Neural progenitor cell (in vitro differentiated cells): ENCODE measurements around the gene GRAMD1C. TPM values are rescaled to one million over a fixed set of nuclear protein-coding genes. Genes with fewer than 3 reads are reported as not detected.

Source experiments
- DNase-seq: peaks from one replicate; pipeline ENCODE4 v3.0.0-alpha.2; 2016; ENCODE audit warnings: low spot score
- H2AFZ ChIP-seq: fragments of 200-600 bp; sonication (generic); replicated peaks from 2 replicates; pipeline ENCODE4 v1.6.1; 2016; ENCODE audit warnings: antibody characterized with exemption
- H3F3A ChIP-seq: fragments of 200-600 bp; sonication (generic); 2 replicates; pipeline ENCODE4 v1.6.1; 2016; ENCODE audit warnings: antibody characterized with exemption, low read depth
- H3K27ac ChIP-seq: fragments of 200-600 bp; sonication (generic); 2 replicates; pipeline ENCODE4 v1.5.1; 2016; ENCODE audit warnings: mild to moderate bottlenecking
- H3K27me3 ChIP-seq: fragments of 200-600 bp; sonication (generic); 2 replicates; pipeline ENCODE4 v1.6.1; 2016; ENCODE audit warnings: mild to moderate bottlenecking, moderate library complexity
- H3K36me3 ChIP-seq: fragments of 200-600 bp; sonication (generic); 2 replicates; pipeline ENCODE4 v1.5.1; 2016
- H3K4me1 ChIP-seq: fragments of 200-600 bp; sonication (generic); 2 replicates; pipeline ENCODE4 v1.6.1; 2016; ENCODE audit warnings: mixed run types
- H3K4me2 ChIP-seq: fragments of 200-600 bp; sonication (generic); 2 replicates; pipeline ENCODE4 v1.6.1; 2016
- H3K4me3 ChIP-seq: fragments of 200-600 bp; sonication (generic); 2 replicates; pipeline ENCODE4 v1.5.1; 2016
- H3K79me2 ChIP-seq: fragments of 200-600 bp; sonication (generic); 2 replicates; pipeline ENCODE4 v1.6.1; 2016; ENCODE audit warnings: low read depth
- H3K9ac ChIP-seq: fragments of 200-600 bp; sonication (generic); 2 replicates; pipeline ENCODE4 v1.6.1; 2016
- H3K9me3 ChIP-seq: fragments of 200-600 bp; sonication (generic); 2 replicates; pipeline ENCODE4 v1.5.1; 2016; ENCODE audit warnings: low read depth
- H4K20me1 ChIP-seq: fragments of 200-600 bp; sonication (generic); 2 replicates; pipeline ENCODE4 v1.6.1; 2016; ENCODE audit warnings: low read depth
- H3K27ac Mint-ChIP-seq: 3 replicates; pipeline ENCODE4 v1.8.0; 2021; ENCODE audit warnings: mixed read lengths
- H3K27me3 Mint-ChIP-seq: 2 replicates; pipeline ENCODE4 v1.8.0; 2022; ENCODE audit warnings: low read depth, mild to moderate bottlenecking, inconsistent platforms, moderate library complexity, mixed read lengths; ENCODE audit not compliant: insufficient read depth
- H3K36me3 Mint-ChIP-seq: 3 replicates; pipeline ENCODE4 v1.8.0; 2021; ENCODE audit warnings: mixed read lengths
- H3K4me1 Mint-ChIP-seq: 3 replicates; pipeline ENCODE4 v1.8.0; 2021; ENCODE audit warnings: mixed read lengths
- H3K4me3 Mint-ChIP-seq: 3 replicates; pipeline ENCODE4 v1.8.0; 2021; ENCODE audit warnings: mild to moderate bottlenecking, moderate library complexity, mixed read lengths
- H3K9me3 Mint-ChIP-seq: 3 replicates; pipeline ENCODE4 v1.8.0; 2020; ENCODE audit warnings: mixed read lengths
- CTCF ChIP-seq: fragments of 200-600 bp; sonication (generic); IDR thresholded peaks from 2 replicates; pipeline ENCODE4 v1.5.1; 2017; ENCODE audit warnings: antibody characterized with exemption, mild to moderate bottlenecking
- EZH2 ChIP-seq: fragments of 200-600 bp; sonication (generic); IDR thresholded peaks from 2 replicates; pipeline ENCODE4 v1.6.1; 2017; ENCODE audit warnings: antibody characterized with exemption, mild to moderate bottlenecking, moderate library complexity
- EZH2phosphoT487 ChIP-seq: fragments of 200-600 bp; sonication (generic); IDR thresholded peaks from 2 replicates; pipeline ENCODE4 v1.6.1; 2017; ENCODE audit warnings: antibody characterized with exemption
- total RNA-seq: library from RNA; depleted of rRNA; stranded (reverse); fragments of >200 nt; gene quantifications from 2 replicates; pipeline ENCODE4 v1.2.3, GENCODE V29; 2015; ENCODE audit warnings: low replicate concordance

Gene GRAMD1C
- total RNA-seq, 1 donor from 2014 or later: 10.7 TPM

DNA sequence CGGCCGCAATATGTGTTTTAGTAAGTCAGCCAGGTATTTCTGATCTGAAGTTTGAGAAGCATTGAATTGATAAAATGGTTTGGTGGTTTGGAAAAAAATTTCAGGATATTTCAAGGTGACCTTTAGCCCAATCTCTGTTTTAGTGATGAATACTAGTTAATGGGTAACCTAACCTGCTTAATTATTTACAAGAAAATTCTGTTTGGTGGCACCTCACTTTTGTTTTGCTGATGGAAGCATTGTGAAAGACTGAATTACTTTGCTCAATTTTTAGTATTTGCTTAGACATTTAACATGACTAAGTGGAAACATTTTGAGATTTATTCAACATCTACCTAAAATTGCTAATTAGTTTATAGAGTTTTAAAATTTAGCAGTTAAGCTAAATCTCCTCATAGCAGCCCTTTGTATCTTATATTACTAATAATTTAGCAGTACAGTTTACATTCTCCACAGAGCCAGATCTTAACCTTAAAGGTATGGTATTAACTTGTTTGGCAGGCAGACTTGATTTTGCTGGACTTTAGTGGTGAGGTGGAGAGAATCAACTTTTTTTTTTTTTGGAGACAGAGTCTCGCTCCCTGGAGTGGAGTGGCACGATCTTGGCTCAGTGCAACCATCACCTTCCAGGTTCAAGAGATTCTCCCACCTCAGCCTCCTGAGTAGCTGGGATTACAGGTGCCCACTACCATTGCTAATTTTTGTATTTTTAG is 35.4 kb downstream of the GRAMD1C start:
- Histone ChIP-seq H3K9ac (no peak overlapping the region), H3K4me2 (no peak overlapping the region), H3K36me3 (no peaks in the 10 kb centered on the region), H3K4me3 (no peak overlapping the region), H3F3A (no peaks in the 10 kb centered on the region), H3K4me1 (no peaks in the 10 kb centered on the region), H4K20me1 (no peaks in the 10 kb centered on the region), H3K79me2 (no peaks in the 10 kb centered on the region), H3K27ac (no peak overlapping the region), H3K27me3 (no peaks in the 10 kb centered on the region), H3K9me3 (no peaks in the 10 kb centered on the region), H2AFZ (no peak overlapping the region)
- Mint-ChIP-seq H3K27ac (no peak overlapping the region), H3K4me3 (no peak overlapping the region), H3K27me3 (no peaks in the 10 kb centered on the region), H3K4me1 (no peaks in the 10 kb centered on the region), H3K36me3 (no peaks in the 10 kb centered on the region), H3K9me3 (no peaks in the 10 kb centered on the region)
- no peak for DNase-seq
- TF ChIP-seq EZH2: no peak
- TF ChIP-seq CTCF: no peak
- TF ChIP-seq EZH2phosphoT487: no peak

DNA sequence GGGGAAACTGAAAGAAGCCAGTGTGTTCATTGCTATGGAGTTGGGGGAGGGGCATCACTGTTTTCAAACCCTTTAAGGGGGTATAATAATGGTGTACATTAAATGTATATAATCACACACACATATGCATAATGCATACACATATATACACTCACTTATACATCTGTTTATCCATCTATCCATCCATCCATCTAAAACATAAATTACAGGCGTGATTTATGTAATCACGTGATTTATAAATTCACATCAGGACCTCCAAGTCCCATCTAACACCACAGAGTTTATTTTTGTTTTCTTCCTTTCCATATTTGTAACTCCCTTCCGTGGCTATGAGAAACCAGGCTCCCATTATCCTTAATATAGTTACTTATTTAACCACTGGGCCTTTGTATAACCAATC is 39.8 kb downstream of the GRAMD1C start:
- no peak for DNase-seq
- no peaks in the 10 kb centered on the region for H3F3A ChIP-seq
- no peak overlapping the region for H3K27ac ChIP-seq
- no peak overlapping the region for H3K4me2 ChIP-seq
- H3K4me1 ChIP-seq: no peaks in the 10 kb centered on the region
- H3K79me2 ChIP-seq: no peaks in the 10 kb centered on the region
- no peaks in the 10 kb centered on the region for H3K9me3 ChIP-seq
- Mint-ChIP-seq H3K4me3 (no peak overlapping the region), H3K9me3 (no peaks in the 10 kb centered on the region), H3K27ac (no peak overlapping the region), H3K27me3 (no peaks in the 10 kb centered on the region), H3K36me3 (no peaks in the 10 kb centered on the region), H3K4me1 (no peaks in the 10 kb centered on the region)
- no peaks in the 10 kb centered on the region for H3K36me3 ChIP-seq
- H3K9ac ChIP-seq: no peak overlapping the region
- TF ChIP-seq EZH2 (no peak), EZH2phosphoT487 (no peak), CTCF (no peak)
- H2AFZ ChIP-seq: no peak overlapping the region
- no peaks in the 10 kb centered on the region for H3K27me3 ChIP-seq
- no peak overlapping the region for H3K4me3 ChIP-seq
- no peaks in the 10 kb centered on the region for H4K20me1 ChIP-seq

- no peak overlapping the region for H3K4me2 ChIP-seq
- H3K4me3 ChIP-seq: no peak overlapping the region
- no peaks in the 10 kb centered on the region for H3K27me3 ChIP-seq
- no peaks in the 10 kb centered on the region for H3K4me1 Mint-ChIP-seq
- peaks cover 3% of the 10 kb centered on the region for H3K9me3 Mint-ChIP-seq
- no peaks in the 10 kb centered on the region for H3K79me2 ChIP-seq
- H3K27ac Mint-ChIP-seq: no peak overlapping the region
- no peaks in the 10 kb centered on the region for H3K9me3 ChIP-seq
- no peak overlapping the region for H2AFZ ChIP-seq
- H3K4me1 ChIP-seq: no peaks in the 10 kb centered on the region
- H3F3A ChIP-seq: no peaks in the 10 kb centered on the region
- DNase-seq: no peak
- H4K20me1 ChIP-seq: no peaks in the 10 kb centered on the region
- TF ChIP-seq EZH2phosphoT487: no peak
- no peak for TF ChIP-seq EZH2
- TF ChIP-seq CTCF: no peak
- H3K36me3 ChIP-seq: no peaks in the 10 kb centered on the region
- H3K27me3 Mint-ChIP-seq: no peaks in the 10 kb centered on the region
- no peak overlapping the region for H3K9ac ChIP-seq
- no peak overlapping the region for H3K27ac ChIP-seq
- H3K36me3 Mint-ChIP-seq: peaks cover 3% of the 10 kb centered on the region
- no peak overlapping the region for H3K4me3 Mint-ChIP-seq
Observed at GRCh38 chr3:113885050-113885449, 46.5 kb downstream of the GRAMD1C start.
